Astrocyte (in vitro differentiated cells and primary cell): ENCODE data around the gene POU4F1.

Source experiments
- EZH2 ChIP-seq: IDR thresholded peaks from 2 replicates; pipeline ENCODE4 v1.6.1; 2012; ENCODE audit warnings: mild to moderate bottlenecking, low read length, inconsistent platforms; ENCODE audit not compliant: insufficient read depth
- TF ChIP-seq, protein P1 (sequence below): IDR thresholded peaks from 2 replicates; pipeline ENCODE4 v1.5.1; 2011; ENCODE audit warnings: low read depth, mild to moderate bottlenecking, inconsistent platforms, low read length, moderate library complexity; ENCODE audit not compliant: insufficient read depth

GRCh38 chr13:78602561-78603239 is 652 bp downstream of the POU4F1 start:
- TF ChIP-seq, protein P1, sequence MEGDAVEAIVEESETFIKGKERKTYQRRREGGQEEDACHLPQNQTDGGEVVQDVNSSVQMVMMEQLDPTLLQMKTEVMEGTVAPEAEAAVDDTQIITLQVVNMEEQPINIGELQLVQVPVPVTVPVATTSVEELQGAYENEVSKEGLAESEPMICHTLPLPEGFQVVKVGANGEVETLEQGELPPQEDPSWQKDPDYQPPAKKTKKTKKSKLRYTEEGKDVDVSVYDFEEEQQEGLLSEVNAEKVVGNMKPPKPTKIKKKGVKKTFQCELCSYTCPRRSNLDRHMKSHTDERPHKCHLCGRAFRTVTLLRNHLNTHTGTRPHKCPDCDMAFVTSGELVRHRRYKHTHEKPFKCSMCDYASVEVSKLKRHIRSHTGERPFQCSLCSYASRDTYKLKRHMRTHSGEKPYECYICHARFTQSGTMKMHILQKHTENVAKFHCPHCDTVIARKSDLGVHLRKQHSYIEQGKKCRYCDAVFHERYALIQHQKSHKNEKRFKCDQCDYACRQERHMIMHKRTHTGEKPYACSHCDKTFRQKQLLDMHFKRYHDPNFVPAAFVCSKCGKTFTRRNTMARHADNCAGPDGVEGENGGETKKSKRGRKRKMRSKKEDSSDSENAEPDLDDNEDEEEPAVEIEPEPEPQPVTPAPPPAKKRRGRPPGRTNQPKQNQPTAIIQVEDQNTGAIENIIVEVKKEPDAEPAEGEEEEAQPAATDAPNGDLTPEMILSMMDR, result no peak
- TF ChIP-seq EZH2, result peak; percentile 98
